NCI-H2107 treated with DMSO at 0.1 percent for 48 hours (cell line): ENCODE measurements around the gene MSTN.

ENCODE experiments used
- DNase-seq: peaks from one replicate; lab custom pipeline; 2025; ENCODE audit not compliant: unreplicated experiment; lab: John Stamatoyannopoulos, UW

Gene MSTN

DNA sequence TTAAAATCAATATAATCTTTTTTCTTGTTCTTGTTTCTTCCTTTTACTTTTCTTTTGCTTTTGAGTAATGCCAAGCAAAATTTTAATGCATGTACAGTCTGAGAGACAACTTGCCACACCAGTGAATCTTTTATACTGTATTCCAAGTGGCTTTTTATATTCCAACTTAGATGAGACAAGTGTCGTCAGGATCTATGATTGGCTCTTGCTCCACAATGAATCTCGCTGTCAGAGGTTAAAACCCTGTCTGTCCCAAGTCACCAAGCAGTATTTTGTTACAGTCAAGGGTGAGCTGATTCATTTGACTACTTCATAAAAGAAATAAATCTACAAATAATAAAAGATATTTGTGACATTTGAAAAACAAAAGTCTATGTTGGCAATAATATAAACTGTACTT, at the start of gene MSTN:
Gene MSTN, minus strand, starts transcription at position 129 of the 400 bp plus-strand sequence. CDS start 133 bp downstream, outside the sequence.
- DNase-seq: no peak

GRCh38 chr2:190111166-190111565, 48.6 kb upstream of the MSTN start:
- DNase-seq: no peak

- no peak for DNase-seq
These were observed 48.2 kb upstream of the MSTN start for GRCh38 chr2:190110699-190111098.

DNA sequence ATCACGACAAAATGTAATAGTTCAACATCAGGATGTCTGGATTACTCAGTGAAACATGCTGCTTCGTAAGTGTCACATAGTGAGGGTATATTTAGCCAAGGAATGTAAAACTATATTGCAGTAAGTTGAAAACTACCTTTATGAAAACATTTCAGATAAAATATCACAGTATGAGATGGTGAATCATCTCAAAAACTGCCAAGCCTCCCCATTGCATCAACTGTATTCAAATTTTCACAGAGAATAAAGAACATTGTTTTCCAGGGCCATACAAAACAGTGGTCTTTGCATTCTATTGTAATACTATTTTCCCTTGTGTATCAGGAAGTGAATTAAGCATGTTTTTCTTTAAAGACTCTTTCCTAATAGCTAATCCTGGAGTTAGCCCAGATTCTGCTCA, 47.6 kb upstream of the MSTN start:
- DNase-seq: no peak

GRCh38 chr2:190107409-190107808, 44.9 kb upstream of the MSTN start:
- no peak for DNase-seq

- no peak for DNase-seq
These were observed 44.3 kb upstream of the MSTN start for GRCh38 chr2:190106783-190107182.

GRCh38 chr2:190105554-190105953, 43.0 kb upstream of the MSTN start:
- DNase-seq: no peak

DNA sequence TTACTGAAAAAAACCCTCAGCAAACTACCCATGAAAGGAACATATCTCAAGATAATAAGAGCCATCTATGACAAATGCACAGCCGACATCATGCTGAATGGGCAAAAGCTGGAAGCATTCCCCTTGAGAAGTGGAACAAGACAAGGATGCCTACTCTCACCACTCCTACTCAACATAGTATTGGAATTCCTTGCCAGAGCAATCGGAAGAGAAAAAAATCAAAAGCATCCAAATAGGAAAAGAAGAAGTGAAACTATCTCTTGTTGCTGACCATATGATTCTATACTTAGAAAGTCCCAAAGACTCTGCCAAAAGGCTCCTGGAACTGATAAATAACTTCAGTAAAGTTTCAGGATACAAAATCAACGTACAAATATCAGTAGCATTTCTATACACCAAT, 40.6 kb upstream of the MSTN start:
- no peak for DNase-seq

GRCh38 chr2:190099890-190100697, 37.6 kb upstream of the MSTN start:
- DNase-seq: no peak

- DNase-seq: no peak
These were observed 36.3 kb upstream of the MSTN start for GRCh38 chr2:190098851-190099250.

- DNase-seq: no peak
These were observed 34.6 kb upstream of the MSTN start for GRCh38 chr2:190097115-190097514.

GRCh38 chr2:190094316-190094871, 31.9 kb upstream of the MSTN start:
- DNase-seq: no peak

GRCh38 chr2:190093793-190094192, 31.3 kb upstream of the MSTN start:
- no peak for DNase-seq

GRCh38 chr2:190090148-190090547, 27.6 kb upstream of the MSTN start:
- no peak for DNase-seq

DNA sequence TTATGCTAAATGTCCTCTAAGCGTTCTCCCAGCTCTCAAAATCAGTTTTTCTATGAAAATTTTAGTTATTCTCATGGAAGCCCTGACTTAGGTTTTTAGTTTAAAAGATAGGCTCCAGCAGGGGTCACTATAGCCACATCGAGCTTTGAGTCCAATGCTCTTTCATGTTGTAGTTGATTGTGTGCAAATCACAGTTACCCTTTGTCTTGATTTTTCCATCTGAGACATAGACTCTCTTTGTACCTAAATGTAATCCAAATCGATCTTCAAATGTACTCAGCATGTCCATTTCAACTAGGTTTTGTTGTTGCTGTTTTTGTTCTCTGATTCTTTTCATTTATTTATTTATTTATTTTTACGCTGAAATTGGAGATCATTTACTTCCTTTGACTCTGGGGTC, 26.4 kb upstream of the MSTN start:
- DNase-seq: peak; percentile 29

- no peak for DNase-seq
These were observed 22.2 kb upstream of the MSTN start for GRCh38 chr2:190084704-190085103.

GRCh38 chr2:190082118-190082517, 19.6 kb upstream of the MSTN start:
- no peak for DNase-seq

- no peak for DNase-seq
These were observed 18.1 kb upstream of the MSTN start for GRCh38 chr2:190080527-190081049.

GRCh38 chr2:190079160-190079559, 16.6 kb upstream of the MSTN start:
- DNase-seq: no peak

GRCh38 chr2:190075623-190076022, 13.1 kb upstream of the MSTN start:
- DNase-seq: no peak

DNA sequence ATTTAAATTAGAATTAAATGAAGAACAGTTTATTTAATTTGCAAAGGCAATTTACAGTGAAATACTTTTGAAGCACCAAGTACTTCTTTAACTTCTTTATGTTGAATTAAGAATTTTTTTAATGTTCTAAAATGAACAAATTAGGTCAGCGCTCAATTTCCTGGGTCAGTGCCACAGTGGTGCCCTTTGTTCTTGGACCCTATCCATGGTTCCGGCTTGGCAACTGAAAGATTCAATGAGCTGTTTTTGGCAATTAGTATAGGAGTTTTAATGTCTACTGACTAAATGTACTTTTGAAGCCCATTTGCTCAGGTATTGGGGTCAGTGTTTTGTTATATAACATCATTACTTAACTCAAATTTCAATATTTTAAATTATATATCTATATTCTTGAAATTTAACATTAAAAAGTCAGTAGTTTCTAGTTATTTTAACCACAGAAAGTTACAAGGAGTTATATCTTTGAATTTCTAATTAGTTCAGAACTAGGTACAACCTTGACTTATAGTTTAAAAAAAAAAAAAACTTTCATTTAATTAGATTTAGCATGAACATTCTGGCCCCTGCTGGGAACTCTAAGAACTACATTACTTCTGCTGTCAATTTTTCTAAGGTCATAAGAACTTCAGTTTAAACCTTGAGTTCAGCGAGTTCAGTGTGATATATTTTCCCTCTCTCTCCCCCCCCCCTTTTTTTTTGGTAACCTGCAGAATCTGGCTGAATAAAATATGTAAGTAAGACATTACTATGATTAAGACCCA, 7.6 kb upstream of the MSTN start:
- peak; percentile 81 for DNase-seq

GRCh38 chr2:190068764-190069163, 6.2 kb upstream of the MSTN start:
- DNase-seq: no peak
